HG02759 (cell line): ENCODE measurements around the gene TGM4.

Source experiments
- ATAC-seq: cut with Tn5 transposase; IDR thresholded peaks from one replicate; pipeline ENCODE4 v1.9.1; 2021; ENCODE audit warnings: mild to moderate bottlenecking, moderate library complexity; ENCODE audit not compliant: unreplicated experiment

Gene TGM4

GRCh38 chr3:44950275-44950734, 75.9 kb downstream of the TGM4 start:
- ATAC-seq: no peak

GRCh38 chr3:44952689-44953088, 78.3 kb downstream of the TGM4 start:
- no peak for ATAC-seq

- ATAC-seq: no peak
Measured at GRCh38 chr3:44954304-44954703, 79.9 kb downstream of the TGM4 start.

GRCh38 chr3:44954962-44955361, 80.6 kb downstream of the TGM4 start:
- peak; percentile 73 for ATAC-seq

- no peak for ATAC-seq
Measured at GRCh38 chr3:44955917-44956316, 81.5 kb downstream of the TGM4 start.

- no peak for ATAC-seq
Measured at GRCh38 chr3:44957986-44958385, 83.6 kb downstream of the TGM4 start.

- no peak for ATAC-seq
Measured at GRCh38 chr3:44958386-44958785, 84.0 kb downstream of the TGM4 start.

- ATAC-seq: no peak
Measured at GRCh38 chr3:44960387-44961026, 86.1 kb downstream of the TGM4 start.

- no peak for ATAC-seq
Measured at GRCh38 chr3:44961888-44962287, 87.5 kb downstream of the TGM4 start.

- ATAC-seq: no peak
Measured at GRCh38 chr3:44962621-44963393, 88.4 kb downstream of the TGM4 start.

- no peak for ATAC-seq
Measured at GRCh38 chr3:44963571-44964325, 89.3 kb downstream of the TGM4 start.
